Left colon (tissue), 2 donors: Measurements from ENCODE around the gene ATRAID. TPM values are rescaled to one million over a fixed set of nuclear protein-coding genes. Genes with fewer than 3 reads are reported as not detected.
A peak's percentile ranks its signal among the peaks of the same experiment; 100 is the strongest.

ENCODE experiments used
- ATAC-seq: fragments of 200-7000 bp; cut with Tn5 transposase; one replicate; pipeline ENCODE4 v1.9.1; 2020; ENCODE audit warnings: mild to moderate bottlenecking, moderate library complexity
- DNase-seq, 2 donors: peaks; one replicate each; pipeline ENCODE4 v3.0.0-alpha.2; 2020
- intact Hi-C, 2 donors: fragments of 100-400 bp; cut with DNase I in 1 of 2; cut with micrococcal nuclease in 1 of 2; formaldehyde crosslinking; loops; one replicate each; pipeline versions ENCODE4 v1.11.2 to v1.14.0; 2022; cut with DNase I, micrococcal nuclease
- total RNA-seq, 2 donors: library from RNA; stranded (reverse); fragmentation: NEBNext Ultra II Directional; extraction: Animal tissue kit (Norgen Biotek cat#: 25700); gene quantifications; one replicate each; pipeline ENCODE4 v1.2.1, GENCODE V29; 2021
- donor health status: DM: no; HTN: no; CAD: no.
- donor health status: DM: yes; HTN: yes; CAD: no.

The ATRAID gene
- total RNA-seq, 2 donors from 2014 or later, result 75.3 to 98.2 TPM

DNA sequence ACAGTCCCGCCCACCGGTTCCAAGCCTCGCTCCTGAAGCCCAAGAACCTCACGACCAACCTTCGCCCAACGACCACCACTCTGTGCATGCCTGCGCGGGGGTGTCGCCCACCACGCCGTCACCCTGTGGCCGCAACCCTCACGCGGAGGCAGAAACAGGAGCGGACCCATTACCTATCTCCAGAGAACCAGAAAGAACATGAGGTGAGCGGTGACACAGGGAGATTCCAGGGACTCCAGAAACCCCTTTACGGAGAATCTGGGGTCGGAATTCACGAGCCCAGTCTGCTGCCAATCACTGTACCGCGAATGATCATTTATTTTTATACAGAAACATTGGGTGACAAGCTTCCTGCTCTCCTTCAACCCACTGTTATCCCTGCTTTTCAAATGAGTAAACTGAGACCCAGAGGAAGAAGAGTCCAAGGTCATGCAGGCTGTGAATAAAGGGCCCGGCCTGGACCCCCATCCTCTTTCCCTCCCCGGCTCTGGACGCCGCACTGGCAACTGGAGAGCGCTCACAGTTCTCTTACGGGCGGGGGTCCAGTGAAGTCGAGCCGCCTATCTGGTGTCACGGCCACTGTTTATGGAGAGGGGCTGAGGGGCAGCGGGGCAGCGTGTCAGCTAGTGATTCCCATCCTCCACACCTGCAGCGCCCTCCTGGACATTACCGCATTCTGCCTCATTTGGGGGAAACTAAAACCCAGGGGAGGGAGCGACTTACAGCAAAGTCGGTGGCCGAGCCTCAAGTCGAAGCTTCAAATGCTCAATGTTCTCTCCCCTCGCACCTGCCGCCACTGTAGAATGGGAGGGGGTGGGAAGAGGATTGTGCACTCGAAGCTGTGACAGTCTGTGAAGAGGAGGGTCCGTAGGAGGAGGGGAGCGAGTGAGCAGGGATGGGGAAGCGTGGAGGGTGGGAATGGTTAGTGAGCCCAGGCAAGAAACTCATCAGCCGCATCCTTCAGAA is 51.7 kb downstream of the ATRAID start:
- ATAC-seq, result no peak
- intact Hi-C loops, result no loop called here
- no peak for DNase-seq

DNA sequence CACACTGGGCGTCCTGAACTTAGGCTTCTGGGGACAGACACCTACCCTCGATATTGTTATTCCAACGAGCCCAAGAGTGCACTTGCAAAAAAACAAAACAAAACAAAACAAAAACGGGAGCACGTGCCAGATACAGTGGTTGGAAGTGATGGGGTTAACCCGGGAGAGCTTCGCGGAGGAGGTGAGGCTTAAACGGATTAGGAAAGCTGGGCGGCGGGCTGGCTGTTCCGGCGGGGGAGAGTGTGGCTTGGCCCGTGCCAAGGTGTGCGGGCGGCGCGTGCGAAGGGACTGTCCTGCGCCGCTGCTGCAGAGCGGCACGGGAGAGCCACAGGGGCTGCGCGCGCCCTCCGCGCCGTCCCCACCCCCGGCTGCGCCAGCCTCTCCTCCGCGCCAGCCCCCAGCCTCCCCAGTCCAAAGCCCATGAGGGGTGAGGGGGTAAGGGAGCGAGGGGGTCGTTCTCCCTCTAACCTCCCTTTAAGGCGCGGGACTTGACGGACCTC is 52.5 kb downstream of the ATRAID start:
- intact Hi-C loops, result no loop called here
- ATAC-seq, result peak; percentile 52
- no peak for DNase-seq

DNA sequence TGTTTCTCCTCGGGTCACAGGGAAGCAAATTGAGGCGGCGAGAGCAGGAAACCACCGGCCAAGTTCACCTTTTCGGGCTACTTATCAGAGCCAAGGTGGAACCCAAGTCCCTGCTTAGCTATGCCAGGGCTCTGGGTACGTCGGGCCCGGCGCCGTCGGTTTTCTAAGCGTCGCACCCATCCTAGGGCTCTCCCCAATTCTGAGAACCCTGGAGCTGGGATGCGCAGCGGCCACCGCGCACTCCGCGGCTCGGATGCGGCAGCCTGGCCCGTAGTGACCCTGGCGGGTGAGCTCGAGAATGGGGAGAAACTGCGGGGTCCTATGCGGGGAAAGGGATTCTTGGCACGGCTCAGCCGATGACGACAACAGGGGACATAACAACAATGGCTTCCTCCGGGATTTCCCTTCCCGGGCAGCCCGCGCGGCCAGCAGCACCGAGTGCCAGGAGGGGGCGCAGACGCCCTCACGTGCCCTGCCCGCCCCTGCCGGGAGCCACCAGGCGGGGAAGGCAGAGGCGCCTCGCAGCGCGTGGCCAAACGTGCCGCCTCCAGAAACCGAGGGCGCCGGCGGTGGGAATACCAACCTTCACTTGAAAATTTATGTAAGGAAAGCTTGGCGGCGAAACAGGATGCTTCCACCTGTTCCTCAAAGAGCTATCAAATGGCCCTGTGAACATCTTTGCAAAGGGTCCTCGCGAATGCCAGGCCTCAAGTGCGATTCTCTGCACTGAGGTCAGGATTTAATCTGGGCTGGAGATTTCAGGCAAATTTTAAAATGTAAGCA is 53.1 kb downstream of the ATRAID start:
- intact Hi-C loops, result no loop called here
- DNase-seq (peak; percentile 57 to 71), ATAC-seq (peak; percentile 85)

DNA sequence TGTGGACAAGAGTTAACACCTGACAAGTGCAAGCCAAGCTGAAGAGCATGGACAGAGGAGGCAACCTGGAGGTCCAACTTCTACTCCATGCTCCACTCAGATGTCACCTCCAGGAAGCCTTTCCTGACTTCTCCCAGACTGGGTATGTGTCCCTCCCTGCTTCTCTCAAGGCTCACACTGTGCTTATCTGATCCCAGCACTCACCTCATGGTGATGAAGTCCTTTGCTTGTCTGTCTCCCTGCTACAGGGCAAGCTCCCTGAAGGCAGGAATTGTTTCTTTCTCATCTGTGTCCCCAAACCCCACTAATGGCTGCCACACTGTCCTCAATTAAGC is 53.7 kb downstream of the ATRAID start:
- intact Hi-C loops, result no loop called here
- ATAC-seq (no peak), DNase-seq (no peak)

Other genes with a start within 250 kb of the ATRAID start
- gene MAPRE3, start 241.4 kb upstream of the ATRAID start, total RNA-seq, result 10 to 100 TPM; 27.9 to 31.4 TPM
- 10 to 100 TPM; 70.2 to 89.7 TPM for gene TMEM214, start 179.1 kb upstream of the ATRAID start, total RNA-seq
- gene AGBL5, start 160.4 kb upstream of the ATRAID start, total RNA-seq, result 10 to 100 TPM; 14.7 to 16.1 TPM
- gene OST4, start 140.4 kb upstream of the ATRAID start, total RNA-seq, result 100 to 1,000 TPM; 243 to 278 TPM
- 10 to 100 TPM in 1 of 2 donors, 1 to 10 TPM in 1; 8.4 to 41.6 TPM for gene EMILIN1, start 133.4 kb upstream of the ATRAID start, total RNA-seq
- gene KHK, start 125.3 kb upstream of the ATRAID start, total RNA-seq, result 10 to 100 TPM in 1 of 2 donors, 1 to 10 TPM in 1; 8.8 to 13.4 TPM
- 1 to 10 TPM in 1 of 2 donors, under 1 TPM in 1; 0.53 to 3.8 TPM for gene CGREF1, start 92.9 kb upstream of the ATRAID start, total RNA-seq
- gene ABHD1, start 88.2 kb upstream of the ATRAID start, total RNA-seq, result under 1 TPM in 1 of 2 donors, not detected in 1; 0.34 TPM
- 10 to 100 TPM; 40.8 to 44.7 TPM for gene PREB, start 77.4 kb upstream of the ATRAID start, total RNA-seq
- gene PRR30, start 72.6 kb upstream of the ATRAID start, total RNA-seq, result not detected
- not detected for gene TCF23, start 63.0 kb upstream of the ATRAID start, total RNA-seq
- 10 to 100 TPM; 20.6 to 30.5 TPM for gene SLC5A6, start 227 bp downstream of the ATRAID start, total RNA-seq
- 10 to 100 TPM; 13.9 to 23.7 TPM for gene CAD, start 5.3 kb downstream of the ATRAID start, total RNA-seq
- gene SLC30A3, start 51.0 kb downstream of the ATRAID start, total RNA-seq, result not detected
- not detected for gene DNAJC5G, start 63.4 kb downstream of the ATRAID start, total RNA-seq
- under 1 TPM in 1 of 2 donors, not detected in 1; 0.14 TPM for gene TRIM54, start 70.4 kb downstream of the ATRAID start, total RNA-seq
- gene UCN, start 96.4 kb downstream of the ATRAID start, total RNA-seq, result under 1 TPM; 0.52 to 0.56 TPM
- 10 to 100 TPM; 26.6 to 32.4 TPM for gene MPV17, start 111.1 kb downstream of the ATRAID start, total RNA-seq
- gene GTF3C2, start 144.7 kb downstream of the ATRAID start, total RNA-seq, result 10 to 100 TPM; 50.6 to 62.5 TPM
- 10 to 100 TPM; 33.2 to 36.6 TPM for gene EIF2B4, start 158.3 kb downstream of the ATRAID start, total RNA-seq
- 10 to 100 TPM; 85.2 to 85.5 TPM for gene SNX17, start 158.6 kb downstream of the ATRAID start, total RNA-seq
- 10 to 100 TPM; 24.9 to 27.4 TPM for gene ZNF513, start 168.7 kb downstream of the ATRAID start, total RNA-seq
- 10 to 100 TPM; 50.9 to 73.4 TPM for gene PPM1G, start 197.6 kb downstream of the ATRAID start, total RNA-seq
- 10 to 100 TPM; 72.2 to 85.8 TPM for gene NRBP1, start 216.6 kb downstream of the ATRAID start, total RNA-seq
- 100 to 1,000 TPM in 1 of 2 donors, 10 to 100 TPM in 1; 90.0 to 104 TPM for gene KRTCAP3, start 230.3 kb downstream of the ATRAID start, total RNA-seq